Liver (tissue), 9 donors: Measurements from ENCODE around the gene MFSD6. TPM values are rescaled to one million over a fixed set of nuclear protein-coding genes. Genes with fewer than 3 reads are reported as not detected.

Experiments
- DNase-seq: peaks from one replicate; pipeline ENCODE4 v3.0.0-alpha.2; 2017; ENCODE audit warnings: low spot score
- H3K27ac ChIP-seq, 2 donors: one replicate each; pipeline ENCODE4 v1.7.0; 2013; ENCODE audit warnings: inconsistent platforms in 2 of 2, low read length in 2 of 2, control low read depth in 1 of 2, low read depth in 1 of 2, mild to moderate bottlenecking in 1 of 2
- H3K27me3 ChIP-seq, 4 donors: one replicate each; pipeline versions ENCODE4 v1.6.1 to v1.7.0; 2013; ENCODE audit warnings: low read length in 3 of 4, inconsistent platforms in 1 of 4, mild to moderate bottlenecking in 1 of 4, moderate library complexity in 1 of 4; ENCODE audit not compliant: control insufficient read depth in 4 of 4, insufficient read depth in 4 of 4
- H3K36me3 ChIP-seq, 4 donors: one replicate each; pipeline versions ENCODE4 v1.6.1 to v1.7.0; 2013; ENCODE audit warnings: low read length in 3 of 4, mild to moderate bottlenecking in 3 of 4, low read depth in 1 of 4, moderate library complexity in 1 of 4; ENCODE audit not compliant: control insufficient read depth in 4 of 4, insufficient read depth in 3 of 4
- H3K4me1 ChIP-seq, 4 donors: one replicate each; pipeline versions ENCODE4 v1.6.1 to v1.7.0; 2013; ENCODE audit warnings: low read length in 3 of 4, mild to moderate bottlenecking in 3 of 4, moderate library complexity in 1 of 4; ENCODE audit not compliant: control insufficient read depth in 4 of 4, insufficient read depth in 4 of 4
- H3K4me3 ChIP-seq, 3 donors: one replicate each; pipeline versions ENCODE4 v1.6.1 to v1.7.0; 2013; ENCODE audit warnings: low read length in 3 of 3, control low read depth in 1 of 3, low read depth in 1 of 3, mild to moderate bottlenecking in 1 of 3
- H3K9ac ChIP-seq, 2 donors: one replicate each; pipeline ENCODE4 v1.7.0; 2013; ENCODE audit warnings: low read length in 2 of 2, mild to moderate bottlenecking in 2 of 2, moderate library complexity in 2 of 2, control low read depth in 1 of 2, low read depth in 1 of 2
- H3K9me3 ChIP-seq, 4 donors: one replicate each; pipeline versions ENCODE4 v1.6.1 to v1.7.0; 2013; ENCODE audit warnings: low read length in 3 of 4; ENCODE audit not compliant: control insufficient read depth in 4 of 4
- ATF3 ChIP-seq: IDR thresholded peaks from 2 replicates; pipeline ENCODE4 v1.6.1; 2016; ENCODE audit warnings: antibody characterized with exemption
- CTCF ChIP-seq: fragments of 150-350 bp; IDR thresholded peaks from 2 replicates; pipeline ENCODE4 v1.5.1; 2017; ENCODE audit warnings: improper control_type of control experiment, low read depth, low read length; ENCODE audit not compliant: missing input control
- FOXA1 ChIP-seq: IDR thresholded peaks from 2 replicates; pipeline ENCODE4 v1.6.1; 2016; ENCODE audit warnings: antibody characterized with exemption
- FOXA2 ChIP-seq: IDR thresholded peaks from 2 replicates; pipeline ENCODE4 v1.6.1; 2016; ENCODE audit warnings: antibody characterized with exemption
- HNF4A ChIP-seq, 2 donors: conservative IDR thresholded peaks; 2 replicates each; pipeline ENCODE4 v1.6.1; 2016; ENCODE audit warnings: antibody characterized with exemption in 2 of 2, mild to moderate bottlenecking in 2 of 2
- HNF4G ChIP-seq: IDR thresholded peaks from 2 replicates; pipeline ENCODE4 v1.6.1; 2016; ENCODE audit warnings: antibody characterized with exemption
- JUND ChIP-seq, 2 donors: IDR thresholded peaks; 2 replicates each; pipeline ENCODE4 v1.6.1; 2016; ENCODE audit warnings: antibody characterized with exemption in 2 of 2
- MAX ChIP-seq: IDR thresholded peaks from 2 replicates; pipeline ENCODE4 v1.6.1; 2016; ENCODE audit warnings: antibody characterized with exemption
- NR2F2 ChIP-seq: IDR thresholded peaks from 2 replicates; pipeline ENCODE4 v1.6.1; 2016; ENCODE audit warnings: antibody characterized with exemption
- RAD21 ChIP-seq, 2 donors: IDR thresholded peaks; 2 replicates each; pipeline ENCODE4 v1.6.1; 2016; ENCODE audit warnings: antibody characterized with exemption in 2 of 2, mild to moderate bottlenecking in 2 of 2
- REST ChIP-seq: IDR thresholded peaks from 2 replicates; pipeline ENCODE4 v1.6.1; 2016; ENCODE audit warnings: antibody characterized with exemption, mild to moderate bottlenecking
- RXRA ChIP-seq, 2 donors: IDR thresholded peaks; 2 replicates each; pipeline ENCODE4 v1.6.1; 2017 to 2018; ENCODE audit warnings: antibody characterized with exemption in 2 of 2, mild to moderate bottlenecking in 1 of 2
- SP1 ChIP-seq: IDR thresholded peaks from 2 replicates; pipeline ENCODE4 v1.6.1; 2018; ENCODE audit warnings: antibody characterized with exemption, mild to moderate bottlenecking
- TAF1 ChIP-seq: conservative IDR thresholded peaks from 2 replicates; pipeline ENCODE4 v1.6.1; 2016; ENCODE audit warnings: antibody characterized with exemption, mild to moderate bottlenecking
- YY1 ChIP-seq: IDR thresholded peaks from 2 replicates; pipeline ENCODE4 v1.6.1; 2016; ENCODE audit warnings: antibody characterized with exemption, mild to moderate bottlenecking
- ZBTB33 ChIP-seq: IDR thresholded peaks from 2 replicates; pipeline ENCODE4 v1.6.1; 2016; ENCODE audit warnings: antibody characterized with exemption
- WGBS: extraction: QIAGEN DNeasy Blood & Tissue Kit; methylation state at CpG from one replicate; pipeline ENCODE4 v1.1.7; 2013; 5-methylcytosine and 5-hydroxymethylcytosine counted together
- polyA plus RNA-seq, 2 donors: library from polyadenylated mRNA; stranded (reverse) in 1 of 2; unstranded in 1 of 2; fragments of 200-250 nt in 1 of 2; fragments of >200 nt in 1 of 2; fragmentation: Nextera tagmentation in 1 of 2; extraction: Ambion mirVana in 1 of 2; gene quantifications; one replicate each; pipeline versions ENCODE4 v1.2.1 to v1.2.3, GENCODE V29; 2013 to 2015
- total RNA-seq, 2 donors: library from RNA; depleted of rRNA; stranded (reverse); fragments of >200 nt; gene quantifications; one replicate each; pipeline ENCODE4 v1.2.3, GENCODE V29; 2014
- donor health status: healthy.
- donor health status: healthy.
- donor health status: healthy.
- donor health status: healthy.
- donor health status: healthy.

MFSD6 gene
- total and polyA plus RNA-seq, 4 donors = 0.83 to 9.5 (median 2.4) TPM

GRCh38 chr2:190402986-190403603, 5.1 kb upstream of the MFSD6 start:
- Histone ChIP-seq H3K9me3 (peaks cover 0 to 5% (median 0%) of the 10 kb centered on the region in 4 donors), H3K4me3 (no peak overlapping the region), H3K27ac (no peak overlapping the region), H3K9ac (no peak overlapping the region), H3K36me3 (no peaks in the 10 kb centered on the region), H3K4me1 (peaks cover 0 to 5% (median 2%) of the 10 kb centered on the region in 4 donors), H3K27me3 (no peaks in the 10 kb centered on the region)
- TF ChIP-seq YY1 (no peak), MAX (no peak), FOXA1 (no peak), RAD21 (IDR thresholded peaks at IDR 0.05) (no peak), FOXA2 (no peak), NR2F2 (no peak), SP1 (no peak), REST (no peak), ZBTB33 (no peak)
- 57% methylated on average over 5 of the region's 5 CpGs for WGBS
- DNase-seq = no peak

GRCh38 chr2:190404487-190404886, 3.7 kb upstream of the MFSD6 start:
- Histone ChIP-seq H3K27ac (no peak overlapping the region), H3K36me3 (no peaks in the 10 kb centered on the region), H3K9me3 (peaks cover 0 to 5% (median 0%) of the 10 kb centered on the region in 4 donors), H3K9ac (no peak overlapping the region), H3K4me1 (peaks cover 0 to 9% (median 3%) of the 10 kb centered on the region in 4 donors), H3K4me3 (no peak overlapping the region), H3K27me3 (peaks cover 0 to 4% (median 0%) of the 10 kb centered on the region in 4 donors)
- TF ChIP-seq HNF4A (conservative IDR thresholded peaks at IDR 0.05) (no peak), TAF1 (no peak), FOXA2 (no peak), HNF4G (no peak), ATF3 (no peak), YY1 (no peak), JUND (IDR thresholded peaks at IDR 0.05) (no peak), CTCF (no peak), RXRA (IDR thresholded peaks at IDR 0.05) (no peak), MAX (no peak), SP1 (no peak), ZBTB33 (no peak), NR2F2 (no peak), FOXA1 (no peak)
- DNase-seq = no peak
